ENCODE data around the gene UBXN1. TPM values are rescaled to one million over a fixed set of nuclear protein-coding genes. Genes with fewer than 3 reads are reported as not detected.

UBXN1 gene
- total and polyA plus RNA-seq, 2 donors (not counting 1 experiment from before 2014, with no cell fraction given), result 180 to 193 TPM

DNA sequence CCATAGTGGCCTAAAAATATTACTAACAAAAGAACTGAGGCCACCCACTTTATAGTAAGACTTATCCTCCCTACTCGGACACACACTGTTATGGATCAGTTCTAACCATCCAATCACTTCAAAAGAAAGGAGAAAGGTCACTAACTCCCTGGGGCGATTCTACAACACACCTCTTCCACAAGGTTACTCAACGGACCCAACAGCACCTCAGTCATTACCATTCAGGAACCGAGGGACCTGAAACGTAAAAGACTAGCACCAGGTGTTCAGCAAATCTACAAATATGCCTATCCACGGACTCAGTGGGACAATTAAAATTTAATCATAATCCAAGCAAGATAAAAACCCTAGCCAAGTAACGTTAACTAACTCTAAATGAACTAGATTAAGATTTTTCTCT, 46.8 kb upstream of the UBXN1 start:
- Histone ChIP-seq H2AFZ (ENCODE audit: insufficient read depth, low read depth, low read length, poor library complexity, severe bottlenecking) (no peak overlapping the region), H3K27me3 (replicated peaks in 1 of 4; ENCODE audit: control extremely low read depth in 1 of 4, control insufficient read depth in 3 of 4, insufficient read depth in 4 of 4, low read length in 3 of 4) (no peaks in the 10 kb centered on the region), H3K4me3 (ENCODE audit: control extremely low read depth in 1 of 5, extremely low read depth in 1 of 5, insufficient read depth in 1 of 5, low read depth in 2 of 5, low read length in 4 of 5) (peak overlapping the region; percentile 94 to 100 (median 99)), H3K4me2 (replicated peaks; ENCODE audit: low read depth, low read length, poor library complexity, severe bottlenecking) (peak overlapping the region; percentile 91), H3K79me2 (ENCODE audit: control insufficient read depth, insufficient read depth, low read length) (peaks cover 83% of the 10 kb centered on the region), H3K36me3 (replicated peaks in 1 of 2; ENCODE audit: control extremely low read depth in 1 of 2, control insufficient read depth in 1 of 2, extremely low read depth in 1 of 2, insufficient read depth in 2 of 2, low read length in 1 of 2) (peaks cover 7 to 37% of the 10 kb centered on the region in 2 experiments), H3K4me1 (ENCODE audit: control insufficient read depth in 2 of 2, insufficient read depth in 2 of 2, low read length in 2 of 2) (peaks cover 37 to 41% of the 10 kb centered on the region in 2 donors), H4K20me1 (ENCODE audit: control insufficient read depth, insufficient read depth, low read length, poor library complexity, severe bottlenecking) (peaks cover 55% of the 10 kb centered on the region), H3K9me3 (ENCODE audit: control extremely low read depth in 1 of 3, control insufficient read depth in 2 of 3, insufficient read depth in 1 of 3, low read length in 2 of 3) (no peaks in the 10 kb centered on the region), H3K9ac (ENCODE audit: low read length) (peak overlapping the region; percentile 93), H3K27ac (ENCODE audit: low read length in 2 of 2) (peak overlapping the region; percentile 40 to 90)
- 2% methylated on average over 6 of the region's 7 CpGs for WGBS (ENCODE audit: insufficient coverage)
- ATAC-seq (ENCODE audit: low read depth), result no peak
- Mint-ChIP-seq H3K9me3 (ENCODE audit: insufficient read depth) (no peaks in the 10 kb centered on the region), H3K27me3 (no peaks in the 10 kb centered on the region), H3K4me1 (peaks cover 56% of the 10 kb centered on the region), H3K4me3 (peak overlapping the region; percentile 95), H3K27ac (peak overlapping the region; percentile 99)
- CTCF ChIA-PET, result interaction anchor here (0.8 to 5.5 kb wide), 2 partner anchors 11 to 61 kb away, joined by 3 to 34 read pairs; partner anchors contain the start of gene TMEM179B
- TF ChIP-seq EZH2 (IDR thresholded peaks at IDR 0.05; ENCODE audit: borderline replicate concordance, insufficient read depth, low read depth, low read length, poor library complexity, severe bottlenecking), result no peak
- TF ChIP-seq, protein P1, sequence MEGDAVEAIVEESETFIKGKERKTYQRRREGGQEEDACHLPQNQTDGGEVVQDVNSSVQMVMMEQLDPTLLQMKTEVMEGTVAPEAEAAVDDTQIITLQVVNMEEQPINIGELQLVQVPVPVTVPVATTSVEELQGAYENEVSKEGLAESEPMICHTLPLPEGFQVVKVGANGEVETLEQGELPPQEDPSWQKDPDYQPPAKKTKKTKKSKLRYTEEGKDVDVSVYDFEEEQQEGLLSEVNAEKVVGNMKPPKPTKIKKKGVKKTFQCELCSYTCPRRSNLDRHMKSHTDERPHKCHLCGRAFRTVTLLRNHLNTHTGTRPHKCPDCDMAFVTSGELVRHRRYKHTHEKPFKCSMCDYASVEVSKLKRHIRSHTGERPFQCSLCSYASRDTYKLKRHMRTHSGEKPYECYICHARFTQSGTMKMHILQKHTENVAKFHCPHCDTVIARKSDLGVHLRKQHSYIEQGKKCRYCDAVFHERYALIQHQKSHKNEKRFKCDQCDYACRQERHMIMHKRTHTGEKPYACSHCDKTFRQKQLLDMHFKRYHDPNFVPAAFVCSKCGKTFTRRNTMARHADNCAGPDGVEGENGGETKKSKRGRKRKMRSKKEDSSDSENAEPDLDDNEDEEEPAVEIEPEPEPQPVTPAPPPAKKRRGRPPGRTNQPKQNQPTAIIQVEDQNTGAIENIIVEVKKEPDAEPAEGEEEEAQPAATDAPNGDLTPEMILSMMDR (IDR thresholded peaks at IDR 0.05), result no peak
- no peak for DNase-seq
- intact Hi-C loops (cut with micrococcal nuclease), result loop anchor here (2.0 kb wide), 5 partner anchors 55 to 155 kb away; partner anchors contain the start of genes EML3, ROM1, SLC3A2 and STX5
- POLR2A ChIA-PET, result interaction anchor here (0.6 to 4.0 kb wide), 7 partner anchors 17 to 156 kb away, joined by 3 to 66 read pairs (median 14); partner anchors contain the start of genes BSCL2, C11orf98, CSKMT and GNG3

DNA sequence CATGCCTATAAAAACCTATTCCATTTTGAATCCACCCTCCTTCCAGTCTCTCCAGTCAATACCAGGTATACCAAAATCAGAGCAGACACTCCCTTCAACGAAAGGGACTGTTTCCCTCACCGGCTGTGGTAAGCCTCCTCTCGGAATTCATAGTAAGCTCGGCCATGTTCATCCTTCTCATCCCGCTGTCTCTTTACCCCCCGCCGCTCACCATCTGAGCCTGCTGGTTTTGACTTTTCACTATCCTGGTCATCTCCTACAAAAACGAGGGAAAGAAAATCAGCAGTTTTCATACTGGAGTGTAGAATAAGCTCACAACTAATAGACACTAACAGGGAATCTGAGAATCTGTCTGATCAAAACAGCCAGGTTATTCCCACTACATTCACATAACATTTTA, 45.3 kb upstream of the UBXN1 start:
- DNase-seq (no peak), ATAC-seq (ENCODE audit: low read depth) (no peak)
- Mint-ChIP-seq H3K9me3 (ENCODE audit: insufficient read depth) (no peaks in the 10 kb centered on the region), H3K27ac (peak overlapping the region; percentile 6), H3K4me1 (peaks cover 50% of the 10 kb centered on the region), H3K27me3 (no peaks in the 10 kb centered on the region), H3K4me3 (peak overlapping the region; percentile 95)
- Histone ChIP-seq H3K4me1 (ENCODE audit: control insufficient read depth in 2 of 2, insufficient read depth in 2 of 2, low read length in 2 of 2) (peaks cover 27 to 30% of the 10 kb centered on the region in 2 donors), H3K9me3 (ENCODE audit: control extremely low read depth in 1 of 3, control insufficient read depth in 2 of 3, insufficient read depth in 1 of 3, low read length in 2 of 3) (no peaks in the 10 kb centered on the region), H3K36me3 (replicated peaks in 1 of 2; ENCODE audit: control extremely low read depth in 1 of 2, control insufficient read depth in 1 of 2, extremely low read depth in 1 of 2, insufficient read depth in 2 of 2, low read length in 1 of 2) (peaks cover 7 to 52% of the 10 kb centered on the region in 2 experiments), H3K27ac (ENCODE audit: low read length in 2 of 2) (peak overlapping the region in 1 of 2 donors; percentile 32), H3K9ac (ENCODE audit: low read length) (peak overlapping the region; percentile 93), H4K20me1 (ENCODE audit: control insufficient read depth, insufficient read depth, low read length, poor library complexity, severe bottlenecking) (peaks cover 54% of the 10 kb centered on the region), H2AFZ (ENCODE audit: insufficient read depth, low read depth, low read length, poor library complexity, severe bottlenecking) (no peak overlapping the region), H3K27me3 (replicated peaks in 1 of 4; ENCODE audit: control extremely low read depth in 1 of 4, control insufficient read depth in 3 of 4, insufficient read depth in 4 of 4, low read length in 3 of 4) (no peaks in the 10 kb centered on the region), H3K4me3 (ENCODE audit: control extremely low read depth in 1 of 5, extremely low read depth in 1 of 5, insufficient read depth in 1 of 5, low read depth in 2 of 5, low read length in 4 of 5) (no peak overlapping the region), H3K79me2 (ENCODE audit: control insufficient read depth, insufficient read depth, low read length) (peaks cover 84% of the 10 kb centered on the region), H3K4me2 (replicated peaks; ENCODE audit: low read depth, low read length, poor library complexity, severe bottlenecking) (peak overlapping the region; percentile 91)
- intact Hi-C loops (cut with micrococcal nuclease), result no loop called here
- CTCF ChIA-PET, result interaction anchor here (0.6 kb wide), 1 partner anchor 146 kb away, joined by 4 read pairs; no protein-coding TSS in a partner anchor
- WGBS (ENCODE audit: insufficient coverage), result 83% methylated on average over 4 of the region's 8 CpGs
- POLR2A ChIA-PET, result interaction anchor here (0.5 to 0.9 kb wide), 4 partner anchors 43 to 1982 kb away, joined by 3 to 6 read pairs (median 4); partner anchors contain the start of gene NXF1
- TF ChIP-seq EZH2 (IDR thresholded peaks at IDR 0.05; ENCODE audit: borderline replicate concordance, insufficient read depth, low read depth, low read length, poor library complexity, severe bottlenecking), result no peak
- TF ChIP-seq, protein P1 (IDR thresholded peaks at IDR 0.05), result no peak

Measured in B cell (primary cell).